Neural cell (in vitro differentiated cells): ENCODE data around the gene CDHR2.

Experiments
- POLR2AphosphoS5 ChIP-seq: IDR thresholded peaks from 2 replicates; pipeline ENCODE4 v1.6.1; 2012
- SMC3 ChIP-seq: fragments of 450-650 bp; conservative IDR thresholded peaks from 2 replicates; pipeline ENCODE4 v1.6.1; 2014; ENCODE audit warnings: antibody characterized with exemption, mild to moderate bottlenecking, moderate library complexity; ENCODE audit not compliant: poor library complexity
- TF ChIP-seq, protein P1 (sequence below): fragments of 450-650 bp; IDR thresholded peaks from 2 replicates; pipeline ENCODE4 v1.5.1; 2014; ENCODE audit warnings: antibody characterized with exemption, mild to moderate bottlenecking, moderate library complexity; ENCODE audit not compliant: poor library complexity, severe bottlenecking

DNA sequence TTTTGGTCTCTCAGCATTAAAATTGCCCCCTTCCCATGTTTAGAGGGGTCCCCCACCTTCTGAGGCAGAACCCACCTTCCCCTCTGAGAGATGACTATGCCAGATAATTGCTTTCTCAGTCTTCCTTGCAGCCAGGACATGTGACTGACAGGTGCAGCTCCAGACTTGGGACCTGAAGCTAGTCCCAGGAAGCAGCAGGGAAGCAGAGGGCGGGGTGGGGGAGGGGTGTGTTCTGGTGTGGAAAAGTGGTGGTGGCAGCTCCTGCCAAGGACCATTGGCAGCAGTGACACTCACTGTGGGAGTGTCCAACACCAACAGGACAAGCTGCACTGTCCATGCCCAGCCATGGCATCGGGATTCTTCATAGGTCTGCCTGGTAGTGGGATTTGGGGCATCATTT, 83.6 kb downstream of the CDHR2 start:
- TF ChIP-seq, protein P1, sequence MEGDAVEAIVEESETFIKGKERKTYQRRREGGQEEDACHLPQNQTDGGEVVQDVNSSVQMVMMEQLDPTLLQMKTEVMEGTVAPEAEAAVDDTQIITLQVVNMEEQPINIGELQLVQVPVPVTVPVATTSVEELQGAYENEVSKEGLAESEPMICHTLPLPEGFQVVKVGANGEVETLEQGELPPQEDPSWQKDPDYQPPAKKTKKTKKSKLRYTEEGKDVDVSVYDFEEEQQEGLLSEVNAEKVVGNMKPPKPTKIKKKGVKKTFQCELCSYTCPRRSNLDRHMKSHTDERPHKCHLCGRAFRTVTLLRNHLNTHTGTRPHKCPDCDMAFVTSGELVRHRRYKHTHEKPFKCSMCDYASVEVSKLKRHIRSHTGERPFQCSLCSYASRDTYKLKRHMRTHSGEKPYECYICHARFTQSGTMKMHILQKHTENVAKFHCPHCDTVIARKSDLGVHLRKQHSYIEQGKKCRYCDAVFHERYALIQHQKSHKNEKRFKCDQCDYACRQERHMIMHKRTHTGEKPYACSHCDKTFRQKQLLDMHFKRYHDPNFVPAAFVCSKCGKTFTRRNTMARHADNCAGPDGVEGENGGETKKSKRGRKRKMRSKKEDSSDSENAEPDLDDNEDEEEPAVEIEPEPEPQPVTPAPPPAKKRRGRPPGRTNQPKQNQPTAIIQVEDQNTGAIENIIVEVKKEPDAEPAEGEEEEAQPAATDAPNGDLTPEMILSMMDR: no peak
- TF ChIP-seq SMC3: no peak
- no peak for TF ChIP-seq POLR2AphosphoS5
